ENCODE results near the gene SFXN4.

SFXN4 gene

GRCh38 chr10:119165171-119166117 lies at the start of gene SFXN4:
SFXN4 (minus strand) TSS chr10:119165714; CDS start chr10:119165647, 67 bp downstream.
- TF ChIP-seq, protein P1, sequence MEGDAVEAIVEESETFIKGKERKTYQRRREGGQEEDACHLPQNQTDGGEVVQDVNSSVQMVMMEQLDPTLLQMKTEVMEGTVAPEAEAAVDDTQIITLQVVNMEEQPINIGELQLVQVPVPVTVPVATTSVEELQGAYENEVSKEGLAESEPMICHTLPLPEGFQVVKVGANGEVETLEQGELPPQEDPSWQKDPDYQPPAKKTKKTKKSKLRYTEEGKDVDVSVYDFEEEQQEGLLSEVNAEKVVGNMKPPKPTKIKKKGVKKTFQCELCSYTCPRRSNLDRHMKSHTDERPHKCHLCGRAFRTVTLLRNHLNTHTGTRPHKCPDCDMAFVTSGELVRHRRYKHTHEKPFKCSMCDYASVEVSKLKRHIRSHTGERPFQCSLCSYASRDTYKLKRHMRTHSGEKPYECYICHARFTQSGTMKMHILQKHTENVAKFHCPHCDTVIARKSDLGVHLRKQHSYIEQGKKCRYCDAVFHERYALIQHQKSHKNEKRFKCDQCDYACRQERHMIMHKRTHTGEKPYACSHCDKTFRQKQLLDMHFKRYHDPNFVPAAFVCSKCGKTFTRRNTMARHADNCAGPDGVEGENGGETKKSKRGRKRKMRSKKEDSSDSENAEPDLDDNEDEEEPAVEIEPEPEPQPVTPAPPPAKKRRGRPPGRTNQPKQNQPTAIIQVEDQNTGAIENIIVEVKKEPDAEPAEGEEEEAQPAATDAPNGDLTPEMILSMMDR (IDR thresholded peaks at IDR 0.05; ENCODE audit: low read length, missing control alignments): no peak
- peak within 1 kb of the TSS; percentile 68 for H3K4me3 ChIP-seq (replicated peaks; ENCODE audit: low read depth, low read length)
- peak; percentile 49 for DNase-seq (ENCODE audit: low read depth)

GRCh38 chr10:119211625-119212441 lies 46.3 kb upstream of the SFXN4 start:
- DNase-seq (ENCODE audit: low read depth): no peak
- H3K4me3 ChIP-seq (replicated peaks; ENCODE audit: low read depth, low read length): peak overlapping the region; percentile 7
- TF ChIP-seq, protein P1 (IDR thresholded peaks at IDR 0.05; ENCODE audit: low read length, missing control alignments): no peak

GRCh38 chr10:119211176-119211575 lies 45.7 kb upstream of the SFXN4 start:
- peak overlapping the region; percentile 7 for H3K4me3 ChIP-seq (replicated peaks; ENCODE audit: low read depth, low read length)
- DNase-seq (ENCODE audit: low read depth): peak; percentile 79
- TF ChIP-seq, protein P1 (IDR thresholded peaks at IDR 0.05; ENCODE audit: low read length, missing control alignments): no peak

DNA sequence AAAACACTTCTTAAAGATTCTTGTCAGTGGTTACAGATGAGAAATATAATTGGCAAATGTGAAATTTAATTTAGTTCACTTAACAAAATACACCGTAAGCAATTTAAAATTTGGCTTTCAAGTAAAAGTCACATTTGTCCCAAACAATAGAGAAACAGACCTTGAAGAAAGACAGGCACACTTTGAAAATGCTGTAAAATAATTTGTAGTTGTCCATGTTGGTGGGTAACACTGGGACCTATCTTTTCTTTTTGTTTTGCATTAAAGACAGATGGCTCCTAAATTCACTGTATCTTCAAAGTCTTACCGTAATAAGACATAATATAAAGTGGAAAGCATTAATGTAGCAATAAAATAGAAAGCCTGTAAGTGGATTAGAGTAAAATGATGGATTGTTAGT lies 45.1 kb upstream of the SFXN4 start:
- no peak for DNase-seq (ENCODE audit: low read depth)
- no peak overlapping the region for H3K4me3 ChIP-seq (replicated peaks; ENCODE audit: low read depth, low read length)
- TF ChIP-seq, protein P1 (IDR thresholded peaks at IDR 0.05; ENCODE audit: low read length, missing control alignments): no peak

DNA sequence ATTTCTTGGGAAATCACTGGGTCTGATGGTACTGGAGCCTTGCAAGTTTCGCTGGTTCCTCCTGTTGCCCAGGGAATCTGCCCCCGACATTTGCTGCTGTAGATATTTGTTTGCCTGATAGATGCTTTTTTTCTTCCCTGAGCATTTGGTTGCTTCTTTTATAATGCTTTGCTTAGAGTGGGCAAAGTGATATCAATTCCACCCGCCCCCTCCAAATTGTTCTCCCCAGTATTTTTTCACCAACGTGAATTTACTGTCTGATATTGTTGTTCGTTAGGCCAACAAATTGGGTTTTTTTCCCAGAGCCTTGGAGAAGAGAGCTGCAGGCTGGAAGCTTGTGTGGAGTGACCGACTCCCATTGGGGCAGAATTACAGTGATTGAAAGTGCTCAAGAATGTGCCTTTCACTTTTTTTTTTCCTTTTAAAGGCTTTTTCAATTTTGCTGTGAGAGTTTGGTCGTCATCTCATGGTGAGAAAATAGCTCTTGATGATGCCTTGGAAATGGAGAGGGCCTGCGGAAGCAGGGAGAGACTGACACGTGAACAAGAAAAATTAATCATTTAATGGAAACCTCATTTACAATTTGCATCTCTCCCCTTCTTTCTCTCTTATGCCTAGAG lies 44.3 kb upstream of the SFXN4 start:
- H3K4me3 ChIP-seq (replicated peaks; ENCODE audit: low read depth, low read length): peak overlapping the region; percentile 86
- TF ChIP-seq, protein P1 (IDR thresholded peaks at IDR 0.05; ENCODE audit: low read length, missing control alignments): no peak
- DNase-seq (ENCODE audit: low read depth): peak; percentile 45

DNA sequence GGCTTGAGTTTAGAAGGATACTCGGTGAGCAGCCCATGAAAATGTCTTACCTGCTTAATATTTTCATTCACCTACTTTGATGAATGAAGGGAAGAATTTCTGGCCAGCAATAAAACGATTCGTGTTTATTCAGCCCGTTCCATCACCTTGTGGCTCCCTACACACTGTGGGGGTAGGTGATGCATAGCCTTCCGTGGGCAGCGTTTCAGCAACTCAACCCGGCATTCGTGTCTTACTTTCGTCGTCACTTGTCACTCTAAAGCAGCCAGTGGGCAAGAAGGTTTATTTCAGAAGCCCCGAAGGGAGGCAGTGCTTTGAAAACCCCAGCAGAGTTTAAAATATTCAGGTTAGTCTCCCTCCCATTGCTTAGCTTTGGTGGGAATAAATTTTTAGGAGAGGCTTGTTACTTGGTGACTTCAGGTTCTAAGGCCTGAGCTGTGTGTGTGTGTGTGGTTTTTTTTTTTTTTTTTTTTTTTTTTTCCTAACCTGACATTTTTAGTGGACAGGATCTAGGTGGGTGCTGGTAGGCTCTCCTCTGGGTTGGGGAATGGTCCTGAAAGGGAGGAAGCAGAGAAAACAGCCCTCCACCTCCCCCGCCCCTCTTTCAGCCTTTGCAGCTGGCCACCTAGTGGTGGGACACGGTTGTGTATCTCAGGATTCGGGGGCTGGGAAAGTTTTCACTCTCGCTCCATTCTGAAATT lies 43.7 kb upstream of the SFXN4 start:
- TF ChIP-seq, protein P1 (IDR thresholded peaks at IDR 0.05; ENCODE audit: low read length, missing control alignments): peak; percentile 90
- peak overlapping the region; percentile 86 for H3K4me3 ChIP-seq (replicated peaks; ENCODE audit: low read depth, low read length)
- peak; percentile 79 for DNase-seq (ENCODE audit: low read depth)

All from fibroblast of pulmonary artery (primary cell).